ENCODE data around the gene BICRAL. TPM values are rescaled to one million over a fixed set of nuclear protein-coding genes. Genes with fewer than 3 reads are reported as not detected.

BICRAL gene
- total RNA-seq, 1 donor from 2014 or later = 12.0 TPM

GRCh38 chr6:42864602-42865001, 82.8 kb downstream of the BICRAL start:
- H3K27ac ChIP-seq (replicated peaks) = no peak overlapping the region
- H3K9me3 ChIP-seq (replicated peaks) = no peaks in the 10 kb centered on the region
- TF ChIP-seq CTCF (IDR thresholded peaks at IDR 0.05; ENCODE audit: borderline replicate concordance) = no peak
- DNase-seq = no peak
- peaks cover 87% of the 10 kb centered on the region for H3K36me3 ChIP-seq
- H3K4me1 ChIP-seq = no peaks in the 10 kb centered on the region
- intact Hi-C loops (cut with micrococcal nuclease) = no loop called here
- no peak overlapping the region for H3K4me3 ChIP-seq
- H3K27me3 ChIP-seq (ENCODE audit: low read depth) = no peaks in the 10 kb centered on the region

- no peaks in the 10 kb centered on the region for H3K4me1 ChIP-seq
- no peak for DNase-seq
- no peak overlapping the region for H3K4me3 ChIP-seq
- no peaks in the 10 kb centered on the region for H3K27me3 ChIP-seq (ENCODE audit: low read depth)
- H3K36me3 ChIP-seq = peaks cover 30% of the 10 kb centered on the region
- TF ChIP-seq CTCF (IDR thresholded peaks at IDR 0.05; ENCODE audit: borderline replicate concordance) = no peak
- intact Hi-C loops (cut with micrococcal nuclease) = no loop called here
- no peak overlapping the region for H3K27ac ChIP-seq (replicated peaks)
- H3K9me3 ChIP-seq (replicated peaks) = no peaks in the 10 kb centered on the region
Observed at GRCh38 chr6:42870145-42870936, 88.5 kb downstream of the BICRAL start.

- TF ChIP-seq CTCF (IDR thresholded peaks at IDR 0.05; ENCODE audit: borderline replicate concordance) = no peak
- H3K27me3 ChIP-seq (ENCODE audit: low read depth) = no peaks in the 10 kb centered on the region
- no peak for DNase-seq
- peaks cover 16% of the 10 kb centered on the region for H3K36me3 ChIP-seq
- intact Hi-C loops (cut with micrococcal nuclease) = no loop called here
- no peak overlapping the region for H3K4me3 ChIP-seq
- H3K9me3 ChIP-seq (replicated peaks) = no peaks in the 10 kb centered on the region
- no peaks in the 10 kb centered on the region for H3K4me1 ChIP-seq
- H3K27ac ChIP-seq (replicated peaks) = no peak overlapping the region
Observed at GRCh38 chr6:42871711-42872110, 89.9 kb downstream of the BICRAL start.

GRCh38 chr6:42873313-42873712, 91.5 kb downstream of the BICRAL start:
- intact Hi-C loops (cut with micrococcal nuclease) = no loop called here
- peaks cover 3% of the 10 kb centered on the region for H3K4me1 ChIP-seq
- peaks cover under 1% of the 10 kb centered on the region for H3K36me3 ChIP-seq

GRCh38 chr6:42877695-42878094, 95.8 kb downstream of the BICRAL start:
- H3K27ac ChIP-seq (replicated peaks) = peak overlapping the region; percentile 25
- no peak for DNase-seq

More at GRCh38 chr6:42873313-42873712, 91.5 kb downstream of the BICRAL start:
- TF ChIP-seq CTCF (IDR thresholded peaks at IDR 0.05; ENCODE audit: borderline replicate concordance) = no peak
- Histone ChIP-seq H3K9me3 (replicated peaks) (no peaks in the 10 kb centered on the region), H3K4me3 (no peak overlapping the region), H3K27ac (replicated peaks) (no peak overlapping the region), H3K27me3 (ENCODE audit: low read depth) (no peaks in the 10 kb centered on the region)
- no peak for DNase-seq

More at GRCh38 chr6:42877695-42878094, 95.8 kb downstream of the BICRAL start:
- intact Hi-C loops (cut with micrococcal nuclease) = loop anchor here (5.0 kb wide), 1 partner anchor 215 kb away; no protein-coding TSS in a partner anchor
- no peak for TF ChIP-seq CTCF (IDR thresholded peaks at IDR 0.05; ENCODE audit: borderline replicate concordance)
- Histone ChIP-seq H3K36me3 (peaks cover 12% of the 10 kb centered on the region), H3K4me3 (no peak overlapping the region), H3K9me3 (replicated peaks) (no peaks in the 10 kb centered on the region), H3K4me1 (peaks cover 42% of the 10 kb centered on the region), H3K27me3 (ENCODE audit: low read depth) (no peaks in the 10 kb centered on the region)
